GM19452 (cell line): ENCODE measurements around the gene RTP2.

ENCODE experiments used
- ATAC-seq: cut with Tn5 transposase; IDR thresholded peaks from one replicate; pipeline ENCODE4 v1.9.1; 2021; ENCODE audit not compliant: unreplicated experiment

The RTP2 gene

GRCh38 chr3:187702507-187703033 is at the start of gene RTP2:
Gene RTP2, minus strand, starts transcription at chr3:187702557. Its CDS starts 429 bp downstream, at chr3:187702128.
- ATAC-seq, result no peak

GRCh38 chr3:187750513-187751123 is 48.3 kb upstream of the RTP2 start:
- no peak for ATAC-seq

GRCh38 chr3:187750006-187750512 is 47.7 kb upstream of the RTP2 start:
- ATAC-seq, result no peak

GRCh38 chr3:187748050-187748481 is 45.7 kb upstream of the RTP2 start:
- no peak for ATAC-seq

- no peak for ATAC-seq
These were observed 45.1 kb upstream of the RTP2 start for GRCh38 chr3:187747506-187747905.

GRCh38 chr3:187746442-187747281 is 44.3 kb upstream of the RTP2 start:
- ATAC-seq, result no peak

GRCh38 chr3:187746059-187746441 is 43.7 kb upstream of the RTP2 start:
- no peak for ATAC-seq

GRCh38 chr3:187745201-187746058 is 43.1 kb upstream of the RTP2 start, which contains the start of gene BCL6:
Gene BCL6, minus strand, starts transcription at chr3:187745468. Its CDS starts 11,775 bp downstream, at chr3:187733693.
- peak; percentile 69 for ATAC-seq

GRCh38 chr3:187744169-187745151 is 42.1 kb upstream of the RTP2 start:
- ATAC-seq, result no peak

- ATAC-seq, result no peak
These were observed 41.1 kb upstream of the RTP2 start for GRCh38 chr3:187743195-187744141.

GRCh38 chr3:187742351-187743171 is 40.2 kb upstream of the RTP2 start:
- no peak for ATAC-seq

- no peak for ATAC-seq
These were observed 39.3 kb upstream of the RTP2 start for GRCh38 chr3:187741403-187742350.

- ATAC-seq, result no peak
These were observed 38.4 kb upstream of the RTP2 start for GRCh38 chr3:187740421-187741399.

- peak; percentile 45 for ATAC-seq
These were observed 37.4 kb upstream of the RTP2 start for GRCh38 chr3:187739561-187740332.

- no peak for ATAC-seq
These were observed 36.8 kb upstream of the RTP2 start for GRCh38 chr3:187739094-187739560.
